ENCODE results near the gene PCNX4.
A peak's percentile ranks its signal among the peaks of the same experiment; 100 is the strongest.

The PCNX4 gene

GRCh38 chr14:60175255-60175902, 83.7 kb downstream of the PCNX4 start:
- no peak for DNase-seq

- no peak for DNase-seq
Measured at GRCh38 chr14:60178164-60178563, 86.4 kb downstream of the PCNX4 start.

- DNase-seq: no peak
Measured at GRCh38 chr14:60178820-60179219, 87.1 kb downstream of the PCNX4 start.

- DNase-seq: no peak
Measured at GRCh38 chr14:60179431-60179869, 87.7 kb downstream of the PCNX4 start.

- no peak for DNase-seq
Measured at GRCh38 chr14:60183138-60183537, 91.4 kb downstream of the PCNX4 start.

- DNase-seq: peak; percentile 32
Measured at GRCh38 chr14:60183741-60184140, 92.0 kb downstream of the PCNX4 start.

- peak; percentile 77 for DNase-seq
Measured at GRCh38 chr14:60184146-60184904, 92.6 kb downstream of the PCNX4 start.

GRCh38 chr14:60184905-60185555, 93.3 kb downstream of the PCNX4 start:
- DNase-seq: no peak

GRCh38 chr14:60188115-60188514, 96.4 kb downstream of the PCNX4 start:
- DNase-seq: no peak

GRCh38 chr14:60188696-60189095, 97.0 kb downstream of the PCNX4 start:
- DNase-seq: no peak

- DNase-seq: no peak
Measured at GRCh38 chr14:60189923-60190840, 98.5 kb downstream of the PCNX4 start.

- DNase-seq: peak; percentile 13
Measured at GRCh38 chr14:60195179-60195810, 103.6 kb downstream of the PCNX4 start.

- DNase-seq: no peak
Measured at GRCh38 chr14:60196291-60196690, 104.6 kb downstream of the PCNX4 start.

- DNase-seq: no peak
Measured at GRCh38 chr14:60197629-60198303, 106.0 kb downstream of the PCNX4 start.

GRCh38 chr14:60199321-60199720, 107.6 kb downstream of the PCNX4 start:
- no peak for DNase-seq

GRCh38 chr14:60204104-60204842, 112.5 kb downstream of the PCNX4 start:
- no peak for DNase-seq

GRCh38 chr14:60204843-60205774, 113.4 kb downstream of the PCNX4 start:
- no peak for DNase-seq

GRCh38 chr14:60206249-60206670, 114.5 kb downstream of the PCNX4 start:
- DNase-seq: no peak

GRCh38 chr14:60206837-60207533, 115.3 kb downstream of the PCNX4 start:
- DNase-seq: no peak
